Hematopoietic multipotent progenitor cell treated with erythropoietin and hydrocortisone succinate and interleukin-3 and kit ligand, for 4 days (in vitro differentiated cells): ENCODE data around the gene FAM89B.

ENCODE experiments used
- DNase-seq: peaks from one replicate; pipeline ENCODE4 v3.0.0-alpha.2; 2015

The FAM89B gene

GRCh38 chr11:65539744-65540289 is 32.5 kb upstream of the FAM89B start:
- peak; percentile 91 for DNase-seq

- DNase-seq, result peak; percentile 96
These were observed 31.8 kb upstream of the FAM89B start for GRCh38 chr11:65540290-65541092.

GRCh38 chr11:65541093-65541982 is 31.0 kb upstream of the FAM89B start:
- no peak for DNase-seq

DNA sequence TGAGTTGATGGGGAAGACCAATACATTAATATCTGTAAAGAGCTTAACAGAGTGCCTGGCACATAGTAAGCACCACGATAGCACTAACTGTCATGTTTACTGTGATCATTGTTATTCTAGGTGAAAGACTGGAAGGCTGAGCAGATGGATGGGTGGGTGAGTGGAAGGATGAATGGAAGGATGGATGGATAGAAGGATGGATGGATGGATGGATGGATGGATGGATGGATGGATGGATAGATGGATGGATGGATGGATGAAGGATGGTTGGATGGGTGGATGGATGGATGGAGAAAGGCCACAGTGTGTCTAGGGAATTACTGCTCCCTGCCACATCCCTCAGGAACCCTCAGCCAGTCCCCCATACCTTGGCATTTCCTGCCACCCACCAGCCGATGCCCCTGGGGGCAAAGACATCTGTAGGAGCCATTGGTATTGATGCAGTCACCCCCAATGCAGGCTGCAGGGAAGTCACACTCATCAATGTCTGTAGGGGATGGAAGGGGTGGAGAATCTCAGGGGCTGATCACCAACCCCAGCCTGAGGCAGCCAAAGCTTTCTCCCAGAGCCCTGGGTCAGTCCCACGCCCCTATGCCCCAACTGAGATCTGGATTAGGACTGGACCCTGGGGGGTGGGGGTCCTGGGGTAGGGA is 29.5 kb upstream of the FAM89B start:
- no peak for DNase-seq

DNA sequence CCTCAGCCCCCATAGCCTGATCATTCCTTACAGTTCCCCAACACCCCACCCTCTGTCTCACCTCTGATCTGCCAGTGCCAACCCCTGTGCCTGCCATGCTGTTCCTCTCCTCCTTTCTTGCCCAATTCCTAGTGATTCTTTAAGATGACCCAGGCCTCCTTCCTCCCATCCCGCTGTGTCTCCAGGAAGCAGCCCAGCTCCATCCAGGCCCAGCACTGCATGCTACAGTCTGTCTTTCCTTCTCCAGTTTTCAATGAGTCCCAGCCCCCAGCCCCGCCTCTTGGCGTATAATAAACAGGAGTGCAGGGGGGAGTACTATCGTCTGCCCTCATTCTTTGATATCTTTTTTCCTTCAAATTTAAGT is 26.5 kb upstream of the FAM89B start:
- DNase-seq, result peak; percentile 37

DNA sequence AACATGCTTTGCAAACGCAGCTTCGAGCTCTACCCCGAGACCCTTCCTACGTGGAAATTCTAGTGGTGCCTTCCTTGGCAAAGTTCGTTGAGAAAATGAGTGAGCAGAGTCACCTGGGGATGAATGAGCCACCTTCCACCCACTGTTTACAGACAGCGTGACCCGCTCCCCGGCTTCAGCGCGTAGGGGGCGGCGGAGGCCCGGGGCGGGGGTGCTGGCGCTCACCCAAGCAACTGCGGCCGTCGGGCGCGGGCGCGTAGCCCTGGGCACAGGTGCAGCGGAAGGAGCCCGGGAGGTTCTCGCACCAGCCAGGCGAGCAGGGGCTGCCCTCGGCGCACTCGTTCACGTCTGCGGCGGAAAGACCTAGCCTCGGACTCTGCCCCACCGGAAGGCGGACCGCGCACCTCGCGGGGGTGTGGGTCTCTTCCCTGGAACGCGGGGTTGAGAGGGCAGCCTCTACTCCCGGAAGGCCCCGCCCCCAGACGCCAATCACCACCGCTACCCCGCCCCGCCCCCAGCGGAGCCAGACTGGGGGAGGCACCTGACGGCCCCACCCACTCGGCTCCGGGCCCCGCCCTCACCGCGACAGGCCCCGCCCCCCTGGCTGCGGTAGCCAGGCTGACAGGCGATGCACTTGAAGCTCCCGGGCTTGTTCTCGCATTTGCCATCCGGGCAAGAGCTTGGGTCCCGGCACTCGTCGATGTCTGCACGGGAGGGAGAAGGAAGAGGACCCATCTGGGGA is 25.9 kb upstream of the FAM89B start:
- peak; percentile 96 for DNase-seq

DNA sequence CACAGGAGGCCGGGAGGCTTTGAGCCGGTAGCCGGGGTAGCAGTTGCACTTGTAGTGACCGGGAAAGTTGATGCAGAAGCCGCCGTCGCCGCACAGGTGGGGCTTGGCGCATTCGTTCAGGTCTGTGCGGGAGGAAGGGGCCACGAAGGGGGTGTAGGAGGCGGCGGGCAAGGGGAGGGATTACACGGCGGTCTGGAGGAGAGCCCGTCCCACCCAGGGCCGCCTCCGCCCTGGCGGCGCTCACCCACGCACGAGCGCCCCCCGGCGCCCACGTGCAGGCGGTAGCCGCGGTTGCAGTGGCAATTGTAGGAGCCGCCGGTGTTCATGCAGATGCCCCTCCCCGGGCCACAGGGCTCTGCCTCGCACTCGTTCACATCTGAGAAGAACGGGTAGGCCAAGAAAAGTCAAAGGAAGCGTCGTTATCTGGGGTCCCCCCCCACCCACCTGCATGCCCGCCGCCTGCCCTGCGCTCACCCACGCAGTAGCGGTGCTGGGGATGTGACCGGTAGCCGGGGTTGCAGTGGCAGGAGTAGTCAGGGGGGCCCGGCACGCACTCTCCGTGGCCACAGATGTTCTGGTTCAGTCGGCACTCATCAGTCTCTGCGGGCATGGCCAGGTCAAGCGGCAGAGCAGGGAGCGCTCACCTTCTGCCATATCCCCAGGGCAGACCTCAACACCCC is 24.8 kb upstream of the FAM89B start:
- no peak for DNase-seq

- DNase-seq, result no peak
These were observed 23.9 kb upstream of the FAM89B start for GRCh38 chr11:65548395-65548794.

- DNase-seq, result no peak
These were observed 23.2 kb upstream of the FAM89B start for GRCh38 chr11:65549096-65549495.

- peak; percentile 76 for DNase-seq
These were observed 20.6 kb upstream of the FAM89B start for GRCh38 chr11:65551572-65552387.

DNA sequence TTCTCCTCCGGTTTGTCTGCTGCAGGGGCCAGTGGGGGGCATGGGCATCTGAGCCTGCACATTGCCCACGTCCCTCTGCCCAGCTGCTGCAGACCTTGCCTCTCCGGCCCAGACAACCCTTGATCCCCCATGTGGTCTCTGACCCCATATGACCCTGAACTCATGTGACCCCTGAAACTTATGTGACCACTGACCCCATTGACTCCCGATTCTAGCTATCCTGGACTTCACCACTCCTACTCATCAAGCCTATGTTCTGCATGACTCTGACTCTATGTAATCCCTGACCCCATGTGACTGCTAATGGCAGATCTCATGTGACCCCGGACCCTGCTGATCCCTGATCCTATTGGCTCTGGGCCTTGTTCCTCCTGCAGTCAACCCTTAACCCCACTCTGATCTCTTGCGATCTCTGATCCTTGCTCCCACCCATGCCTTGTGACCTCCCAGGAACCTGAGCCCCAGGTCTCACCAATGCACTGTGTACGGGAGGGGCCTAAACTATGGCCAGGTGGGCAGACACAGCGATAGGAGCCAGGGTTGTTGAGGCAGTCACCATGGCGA is 19.9 kb upstream of the FAM89B start:
- DNase-seq, result no peak

GRCh38 chr11:65553301-65554001 is 18.9 kb upstream of the FAM89B start:
- DNase-seq, result peak; percentile 87

- no peak for DNase-seq
These were observed 18.1 kb upstream of the FAM89B start for GRCh38 chr11:65554057-65554818.

GRCh38 chr11:65554842-65555430 is 17.4 kb upstream of the FAM89B start:
- no peak for DNase-seq

DNA sequence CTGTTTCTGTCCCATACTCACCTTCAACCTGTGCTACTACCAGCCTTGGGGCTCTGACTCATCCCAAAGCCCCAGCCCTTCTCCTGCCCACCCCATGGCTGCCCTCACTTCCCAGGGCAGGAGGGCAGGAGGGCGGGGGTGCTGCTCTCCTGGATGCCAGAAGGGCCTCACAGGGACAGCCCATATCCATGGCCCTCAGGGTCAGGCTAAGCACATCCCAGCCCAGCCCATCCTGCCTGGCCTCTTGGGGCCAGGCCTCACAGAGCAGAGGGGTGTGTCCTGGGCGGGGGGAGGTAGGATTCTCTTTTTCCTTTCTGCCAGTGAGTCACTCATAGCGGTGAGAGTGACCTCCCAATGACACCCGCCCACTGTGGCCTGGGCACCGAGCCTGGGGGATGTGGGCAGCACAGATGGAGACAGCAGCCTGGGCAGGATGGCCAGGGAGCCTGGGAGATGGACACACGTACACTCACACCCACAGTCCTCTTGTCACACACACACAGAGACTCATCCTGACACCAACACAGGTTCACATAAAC is 16.6 kb upstream of the FAM89B start:
- DNase-seq, result peak; percentile 65

DNA sequence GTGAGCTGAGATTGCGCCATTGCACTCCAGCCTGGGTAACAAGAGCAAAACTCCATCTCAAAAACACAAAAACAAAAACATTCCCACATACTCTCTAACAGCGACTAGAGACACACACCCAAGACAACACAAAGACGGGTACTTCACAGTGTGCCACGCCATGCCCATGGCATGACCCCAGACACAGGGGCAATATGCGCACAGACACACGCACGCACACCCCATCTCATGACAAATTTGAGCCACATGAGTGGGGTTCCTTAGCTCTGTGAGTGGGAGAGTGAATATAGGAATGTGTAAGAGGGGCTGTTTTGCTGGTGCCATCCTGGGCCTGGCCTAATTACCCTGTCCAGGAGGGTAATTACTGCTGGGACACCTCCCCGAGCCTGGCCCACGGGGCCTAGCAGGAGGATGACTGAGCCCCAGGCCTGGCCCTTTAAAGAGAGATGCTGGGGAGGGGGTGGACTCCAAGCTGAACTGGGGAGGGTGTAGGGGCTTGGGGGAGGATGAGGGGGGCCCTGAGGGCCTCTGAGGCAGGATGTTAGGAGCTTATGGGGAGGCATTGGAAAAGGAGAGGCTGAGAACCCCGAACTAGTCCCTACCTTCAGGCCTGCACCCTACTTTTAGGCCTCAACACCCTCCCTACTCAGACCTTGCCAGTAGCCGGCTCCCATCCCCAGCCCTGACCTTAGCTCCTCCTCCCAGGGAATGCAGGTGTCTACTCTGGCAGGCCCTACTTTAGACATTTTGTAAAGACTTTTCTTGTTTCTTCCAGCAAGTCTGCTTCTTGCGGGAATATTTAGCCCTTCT is 15.7 kb upstream of the FAM89B start:
- DNase-seq, result no peak

- DNase-seq, result no peak
These were observed 14.9 kb upstream of the FAM89B start for GRCh38 chr11:65557280-65558001.
